Measurements from ENCODE around the gene COG2.
"Not testable (repeated sequence)": the region's sequence is repeated elsewhere in the genome, so short reads cannot be mapped to it uniquely, and the experiment has no call there.

The COG2 gene

DNA sequence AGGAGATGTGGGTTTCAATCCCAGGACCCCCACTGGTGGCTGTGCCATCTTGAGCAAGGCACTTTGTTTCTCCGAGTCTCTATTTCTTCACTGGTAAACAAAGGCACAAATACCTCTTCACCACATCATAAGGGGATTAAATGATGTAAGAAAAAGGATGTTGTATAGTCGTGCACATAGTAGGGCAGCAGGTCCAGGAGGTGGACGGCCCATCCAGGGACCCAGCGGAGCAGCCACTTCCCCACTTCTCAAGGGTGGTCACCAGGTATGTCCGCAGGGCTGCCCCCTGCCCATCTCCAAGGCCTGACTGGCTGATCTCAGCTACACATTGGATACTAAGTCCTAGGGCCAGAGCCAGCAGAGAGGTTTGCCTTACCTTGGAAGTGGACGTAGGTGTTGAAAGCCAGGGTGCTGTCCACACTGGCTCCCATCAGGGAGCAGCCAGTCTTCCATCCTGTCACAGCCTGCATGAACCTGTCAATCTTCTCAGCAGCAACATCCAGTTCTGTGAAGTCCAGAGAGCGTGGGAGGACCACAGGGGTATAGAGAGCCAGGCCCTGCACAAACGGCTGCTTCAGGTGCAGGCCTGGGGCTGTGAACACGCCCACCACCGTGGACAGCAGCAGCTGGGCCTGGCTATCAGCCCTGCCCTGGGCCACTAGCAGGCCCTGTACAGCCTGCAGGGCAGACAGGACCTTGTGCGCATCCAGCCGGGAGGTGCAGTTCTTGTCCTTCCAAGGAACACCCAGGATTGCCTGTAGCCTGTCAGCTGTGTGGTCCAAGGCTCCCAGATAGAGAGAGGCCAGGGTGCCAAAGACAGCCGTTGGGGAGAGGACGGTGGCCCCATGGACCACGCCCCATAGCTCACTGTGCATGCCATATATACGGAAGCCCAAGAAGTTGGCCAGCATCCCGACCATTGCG, 67.6 kb downstream of the COG2 start:
- DNase-seq = peak in 1 of 10 donors; percentile 77
- intact Hi-C loops (cut with DNase I) = loop anchor here (5.0 to 10.0 kb wide), 2 partner anchors 65 to 68 kb away; partner anchors contain the start of gene COG2

- intact Hi-C loops (cut with DNase I) = loop anchor here (5.0 kb wide), 1 partner anchor 68 kb away; the partner anchor contains the start of gene COG2
- no peak for DNase-seq
These were observed 68.2 kb downstream of the COG2 start for GRCh38 chr1:230710543-230710904.

DNA sequence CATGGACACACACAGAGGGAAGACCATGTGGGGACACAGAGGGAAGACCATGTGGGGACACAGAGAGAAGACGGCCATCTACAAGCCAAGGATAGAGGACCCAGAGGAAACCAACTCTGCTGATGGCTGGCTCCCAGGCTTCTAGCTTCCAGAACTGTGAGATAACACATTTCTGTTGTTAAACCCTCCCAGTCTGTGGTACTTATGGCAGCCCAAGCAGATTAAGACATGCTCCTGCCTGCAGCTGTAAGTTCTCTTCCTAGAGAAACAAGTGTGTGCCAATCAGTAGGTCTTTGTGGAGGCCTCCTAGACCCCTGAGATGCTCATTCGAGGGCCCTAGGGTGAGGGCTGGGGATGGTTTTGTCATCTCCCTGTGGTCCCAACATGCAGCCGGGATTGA, 69.0 kb downstream of the COG2 start:
- DNase-seq = no peak
- intact Hi-C loops (cut with DNase I) = loop anchor here (5.0 kb wide), 1 partner anchor 69 kb away; the partner anchor contains the start of gene COG2

GRCh38 chr1:230712470-230712942, 70.2 kb downstream of the COG2 start:
- DNase-seq = no peak
- intact Hi-C loops (cut with DNase I) = loop anchor here (5.0 kb wide), 1 partner anchor 70 kb away; the partner anchor contains the start of gene COG2

- intact Hi-C loops (cut with DNase I) = loop anchor here (5.0 kb wide), 1 partner anchor 71 kb away; the partner anchor contains the start of gene COG2
- DNase-seq = no peak
These were observed 70.9 kb downstream of the COG2 start for GRCh38 chr1:230713138-230713537.

GRCh38 chr1:230713547-230713914, 71.2 kb downstream of the COG2 start:
- DNase-seq = no peak
- intact Hi-C loops (cut with DNase I) = loop anchor here (5.0 kb wide), 1 partner anchor 71 kb away; the partner anchor contains the start of gene COG2

DNA sequence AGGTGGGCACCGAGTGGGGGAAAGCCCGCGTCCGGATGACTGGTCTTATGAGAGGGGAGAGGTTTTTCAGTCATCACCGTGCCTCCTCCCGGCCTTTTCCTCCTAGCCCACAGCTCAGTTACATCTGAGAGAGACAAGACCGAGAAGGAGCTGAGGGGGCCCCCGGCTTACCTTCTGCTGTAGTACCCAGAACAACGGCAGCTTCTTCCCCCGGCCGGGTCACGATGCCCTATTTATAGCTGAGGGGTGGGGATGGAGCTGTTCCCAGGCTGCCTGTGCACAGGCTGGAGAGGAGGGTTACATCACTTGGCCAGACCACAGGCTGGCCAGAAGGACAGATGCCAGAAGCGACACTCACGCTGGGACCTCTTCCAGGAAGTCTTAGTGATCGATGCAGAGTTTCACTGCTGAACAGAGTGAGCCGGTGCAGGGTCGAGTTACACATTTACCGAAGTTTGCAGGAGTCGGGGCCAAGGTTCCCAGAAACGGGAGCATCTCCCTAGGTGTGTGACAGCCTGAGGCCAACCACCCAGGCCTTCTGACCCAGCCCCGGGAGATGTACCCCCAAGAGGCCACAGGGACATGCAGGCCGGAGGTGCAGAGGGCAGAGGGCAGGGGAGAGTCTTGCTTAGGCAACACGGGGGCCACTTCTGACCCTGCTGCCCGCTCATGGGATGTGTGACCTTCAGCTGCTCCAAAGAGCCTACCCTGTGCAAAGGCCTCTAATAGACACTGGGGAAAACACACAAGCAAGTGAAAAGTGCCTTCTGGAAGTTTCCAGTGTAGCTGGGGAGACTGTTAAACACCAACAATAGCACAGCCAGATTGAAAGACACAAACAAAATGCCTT, 71.9 kb downstream of the COG2 start, which contains the start of gene AGT:
AGT (minus strand) TSS at position 208 of the 850 bp plus-strand sequence. CDS start 3,299 bp downstream, outside the sequence.
- DNase-seq = peak; percentile 63 to 96 (median 77)
- intact Hi-C loops (cut with DNase I) = loop anchor here (5.0 kb wide), 1 partner anchor 72 kb away; the partner anchor contains the start of gene COG2

DNA sequence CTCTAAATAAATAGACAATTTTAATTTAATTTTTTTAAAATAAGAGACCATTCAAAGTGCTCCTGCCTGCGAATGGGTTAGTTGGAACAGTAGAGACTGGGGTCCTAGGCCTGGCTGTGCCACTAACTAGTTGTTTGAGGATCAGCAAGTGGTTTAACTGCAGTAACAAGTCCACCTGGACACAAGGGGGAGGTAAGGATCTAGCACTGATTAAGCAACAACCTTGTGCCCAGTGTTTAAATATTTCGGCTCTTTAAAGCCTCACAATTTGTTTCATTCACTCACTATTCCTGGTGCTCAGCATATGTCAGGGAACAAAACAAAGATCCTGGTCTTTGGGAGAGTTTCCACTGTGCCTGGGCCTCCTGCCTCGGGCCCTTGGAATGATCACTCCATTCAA, 73.2 kb downstream of the COG2 start:
- intact Hi-C loops (cut with DNase I) = no loop called here
- no peak for DNase-seq

- intact Hi-C loops (cut with DNase I) = not testable (repeated sequence)
These were observed 74.2 kb downstream of the COG2 start for GRCh38 chr1:230716453-230716852.

GRCh38 chr1:230717251-230717650, 75.0 kb downstream of the COG2 start:
- no peak for DNase-seq
- intact Hi-C loops (cut with DNase I) = no loop called here

More at GRCh38 chr1:230716453-230716852, 74.2 kb downstream of the COG2 start:
- not testable (repeated sequence) for DNase-seq

DNA sequence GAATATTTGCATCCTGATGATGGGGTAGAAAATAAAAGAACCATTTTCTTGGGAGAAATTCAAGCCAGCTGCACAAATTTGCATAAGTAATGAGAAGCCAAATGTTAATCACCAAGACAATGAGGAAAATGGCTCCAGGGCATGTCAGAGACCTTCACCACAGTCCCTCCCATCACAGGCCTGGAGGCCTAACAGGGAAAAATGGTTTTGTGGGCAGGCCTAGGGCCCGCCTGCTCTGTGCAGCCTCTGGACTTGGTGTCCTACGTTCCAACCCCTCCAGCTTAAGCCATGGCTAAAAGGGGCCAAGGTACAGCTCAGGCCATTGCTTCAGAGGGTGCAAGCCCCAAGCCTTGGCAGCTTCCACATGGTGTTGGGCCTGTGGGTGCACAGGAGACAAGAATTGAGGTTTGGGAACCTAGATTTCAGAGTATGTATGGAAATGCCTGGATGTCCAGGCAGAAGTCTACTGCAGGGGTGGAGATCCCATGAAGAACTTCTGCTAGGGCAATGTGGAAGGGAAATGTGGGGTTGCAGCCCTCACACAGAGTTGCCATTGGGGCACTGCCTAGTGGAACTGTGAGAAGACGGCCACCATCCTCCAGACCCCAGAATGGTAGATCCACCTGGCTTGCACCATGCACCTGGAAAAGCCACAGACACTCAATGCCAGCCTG, 79.7 kb downstream of the COG2 start:
- intact Hi-C loops (cut with DNase I) = not testable (repeated sequence)

DNA sequence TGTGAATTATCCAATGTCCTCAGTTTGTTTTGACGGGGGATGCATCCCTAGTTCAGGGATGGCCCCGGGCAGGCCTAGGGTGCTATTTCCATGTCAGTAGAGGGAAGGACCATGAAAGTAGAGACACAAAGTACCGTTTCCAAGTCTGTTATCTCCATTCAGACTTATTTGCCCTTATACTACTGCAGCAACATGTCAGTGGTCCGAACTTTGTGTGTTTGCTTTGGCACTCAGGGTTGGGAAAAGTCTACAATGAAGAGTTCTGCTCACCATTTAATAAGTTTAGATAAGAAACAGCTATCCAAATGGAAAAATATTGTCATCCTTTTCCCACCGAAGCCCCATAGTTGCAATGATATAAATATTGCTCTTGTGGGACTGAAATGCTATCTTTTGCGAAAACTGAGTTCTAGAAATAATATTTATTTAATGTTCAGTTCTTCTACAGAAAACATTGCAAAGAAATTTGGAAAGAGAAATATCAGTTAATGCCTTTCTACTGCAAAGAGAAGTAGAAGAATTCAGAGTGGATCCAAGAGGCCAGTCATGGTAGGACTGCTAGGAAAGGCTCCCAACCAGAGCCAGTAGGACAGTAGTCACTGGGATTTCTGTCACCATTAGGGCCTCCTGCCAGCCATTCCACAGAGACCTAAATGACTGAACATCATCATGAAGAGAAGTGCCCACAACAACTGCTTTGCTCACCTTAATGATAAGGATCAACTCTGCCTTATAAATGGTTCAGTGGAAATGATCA, 83.2 kb downstream of the COG2 start:
- intact Hi-C loops (cut with DNase I) = no loop called here
- DNase-seq = no peak

More for the DNA sequence above, 79.7 kb downstream of the COG2 start:
- not testable (repeated sequence) for DNase-seq

GRCh38 chr1:230728710-230729392, 86.6 kb downstream of the COG2 start:
- peak in 1 of 10 donors; percentile 82 for DNase-seq
- intact Hi-C loops (cut with DNase I) = no loop called here

GRCh38 chr1:230730977-230731376, 88.7 kb downstream of the COG2 start:
- no peak for DNase-seq
- intact Hi-C loops (cut with DNase I) = no loop called here

- no peak for DNase-seq
- intact Hi-C loops (cut with DNase I) = no loop called here
These were observed 93.2 kb downstream of the COG2 start for GRCh38 chr1:230735447-230735846.

- DNase-seq = no peak
- intact Hi-C loops (cut with DNase I) = no loop called here
These were observed 95.5 kb downstream of the COG2 start for GRCh38 chr1:230737622-230738262.

- DNase-seq = no peak
- intact Hi-C loops (cut with DNase I) = no loop called here
These were observed 97.4 kb downstream of the COG2 start for GRCh38 chr1:230739564-230740290.
